ENCODE results near the gene CRYBB1.

The CRYBB1 gene

DNA sequence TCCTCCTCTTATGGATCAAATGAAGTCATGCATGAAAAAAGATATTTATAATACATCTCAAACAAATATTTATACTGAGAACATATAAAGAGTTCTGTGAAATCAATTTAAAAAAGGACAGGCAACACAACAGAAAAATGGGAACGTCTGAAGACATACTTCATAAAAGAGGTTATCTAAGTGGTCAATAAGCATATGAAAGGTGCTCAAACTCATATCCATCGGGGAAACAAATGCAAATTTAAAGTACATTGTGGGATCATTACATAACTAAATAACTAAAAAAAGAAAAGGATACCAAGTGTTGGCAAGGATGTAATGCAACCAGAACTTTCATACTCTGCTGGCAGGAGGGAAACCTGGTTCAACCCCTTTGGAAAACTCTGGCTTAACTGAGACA lies 50.2 kb downstream of the CRYBB1 start:
- H3K36me3 ChIP-seq (replicated peaks; ENCODE audit: low read depth, low read length), result no peaks in the 10 kb centered on the region
- no peaks in the 10 kb centered on the region for H3K4me1 ChIP-seq (ENCODE audit: low read length)

DNA sequence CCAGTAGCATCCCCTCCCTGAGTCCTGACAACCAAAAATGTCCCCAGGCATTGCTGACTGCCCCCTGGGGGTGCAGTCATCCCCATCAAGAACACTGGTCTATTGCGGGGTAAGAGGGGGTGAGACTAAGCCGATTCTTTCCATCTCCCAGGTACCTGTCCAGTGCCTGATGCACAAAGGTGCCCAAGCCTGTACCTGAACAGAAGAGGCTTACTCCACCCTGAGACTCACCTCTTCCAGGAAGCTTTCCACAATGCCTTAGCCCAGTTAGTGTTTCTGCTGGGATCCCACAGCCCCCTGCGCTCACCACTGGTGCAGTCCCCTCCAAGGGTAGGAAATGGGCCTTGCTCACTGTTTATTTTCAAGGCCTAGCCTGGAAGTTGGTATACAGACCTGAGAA lies 50.8 kb downstream of the CRYBB1 start:
- H3K4me1 ChIP-seq (ENCODE audit: low read length), result no peaks in the 10 kb centered on the region
- no peaks in the 10 kb centered on the region for H4K20me1 ChIP-seq (ENCODE audit: insufficient read depth, low read length)

More for the DNA sequence above, 50.2 kb downstream of the CRYBB1 start:
- Histone ChIP-seq H3K79me2 (ENCODE audit: low read length) (no peaks in the 10 kb centered on the region), H3K9me3 (ENCODE audit: insufficient read depth, low read length) (no peaks in the 10 kb centered on the region), H3K27ac (ENCODE audit: low read length) (no peak overlapping the region), H2AFZ (ENCODE audit: low read depth, low read length) (no peak overlapping the region), H3K9ac (ENCODE audit: low read length) (no peak overlapping the region), H3K4me3 (ENCODE audit: low read length) (no peak overlapping the region), H4K20me1 (ENCODE audit: insufficient read depth, low read length) (no peaks in the 10 kb centered on the region), H3K27me3 (ENCODE audit: low read depth, low read length) (no peaks in the 10 kb centered on the region), H3K4me2 (ENCODE audit: low read length) (no peak overlapping the region)
- TF ChIP-seq EZH2phosphoT487 (IDR thresholded peaks at IDR 0.05; ENCODE audit: low read depth), result no peak
- TF ChIP-seq, protein P1, sequence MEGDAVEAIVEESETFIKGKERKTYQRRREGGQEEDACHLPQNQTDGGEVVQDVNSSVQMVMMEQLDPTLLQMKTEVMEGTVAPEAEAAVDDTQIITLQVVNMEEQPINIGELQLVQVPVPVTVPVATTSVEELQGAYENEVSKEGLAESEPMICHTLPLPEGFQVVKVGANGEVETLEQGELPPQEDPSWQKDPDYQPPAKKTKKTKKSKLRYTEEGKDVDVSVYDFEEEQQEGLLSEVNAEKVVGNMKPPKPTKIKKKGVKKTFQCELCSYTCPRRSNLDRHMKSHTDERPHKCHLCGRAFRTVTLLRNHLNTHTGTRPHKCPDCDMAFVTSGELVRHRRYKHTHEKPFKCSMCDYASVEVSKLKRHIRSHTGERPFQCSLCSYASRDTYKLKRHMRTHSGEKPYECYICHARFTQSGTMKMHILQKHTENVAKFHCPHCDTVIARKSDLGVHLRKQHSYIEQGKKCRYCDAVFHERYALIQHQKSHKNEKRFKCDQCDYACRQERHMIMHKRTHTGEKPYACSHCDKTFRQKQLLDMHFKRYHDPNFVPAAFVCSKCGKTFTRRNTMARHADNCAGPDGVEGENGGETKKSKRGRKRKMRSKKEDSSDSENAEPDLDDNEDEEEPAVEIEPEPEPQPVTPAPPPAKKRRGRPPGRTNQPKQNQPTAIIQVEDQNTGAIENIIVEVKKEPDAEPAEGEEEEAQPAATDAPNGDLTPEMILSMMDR (IDR thresholded peaks at IDR 0.05; ENCODE audit: low read depth, low read length), result no peak

DNA sequence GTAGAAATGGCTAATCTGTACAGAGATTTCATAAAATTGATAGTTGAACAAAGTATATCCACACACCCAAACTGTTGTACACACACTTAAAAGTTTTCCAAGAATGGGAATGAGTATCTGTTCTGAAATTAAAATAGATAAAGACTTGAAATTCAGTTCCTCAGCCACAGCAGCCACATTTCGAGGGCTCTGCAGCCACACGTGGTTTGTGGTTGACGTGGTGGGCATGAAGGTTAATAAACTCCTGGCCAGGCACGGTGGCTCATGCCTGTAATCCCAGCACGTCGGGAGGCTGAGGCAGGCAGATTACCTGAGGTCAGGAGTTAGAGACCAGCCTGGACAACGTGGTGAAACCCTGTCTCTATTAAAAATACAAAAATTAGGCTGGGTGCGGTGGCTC lies 51.9 kb downstream of the CRYBB1 start:
- no peak overlapping the region for H3K4me2 ChIP-seq (ENCODE audit: low read length)
- no peaks in the 10 kb centered on the region for H4K20me1 ChIP-seq (ENCODE audit: insufficient read depth, low read length)

More for the DNA sequence above, 50.8 kb downstream of the CRYBB1 start:
- Histone ChIP-seq H3K4me2 (ENCODE audit: low read length) (no peak overlapping the region), H3K27ac (ENCODE audit: low read length) (no peak overlapping the region), H3K4me3 (ENCODE audit: low read length) (no peak overlapping the region), H3K79me2 (ENCODE audit: low read length) (no peaks in the 10 kb centered on the region), H3K9me3 (ENCODE audit: insufficient read depth, low read length) (no peaks in the 10 kb centered on the region), H2AFZ (ENCODE audit: low read depth, low read length) (no peak overlapping the region), H3K9ac (ENCODE audit: low read length) (no peak overlapping the region), H3K36me3 (replicated peaks; ENCODE audit: low read depth, low read length) (no peaks in the 10 kb centered on the region), H3K27me3 (ENCODE audit: low read depth, low read length) (no peaks in the 10 kb centered on the region)
- no peak for TF ChIP-seq EZH2phosphoT487 (IDR thresholded peaks at IDR 0.05; ENCODE audit: low read depth)
- TF ChIP-seq, protein P1 (IDR thresholded peaks at IDR 0.05; ENCODE audit: low read depth, low read length), result no peak

DNA sequence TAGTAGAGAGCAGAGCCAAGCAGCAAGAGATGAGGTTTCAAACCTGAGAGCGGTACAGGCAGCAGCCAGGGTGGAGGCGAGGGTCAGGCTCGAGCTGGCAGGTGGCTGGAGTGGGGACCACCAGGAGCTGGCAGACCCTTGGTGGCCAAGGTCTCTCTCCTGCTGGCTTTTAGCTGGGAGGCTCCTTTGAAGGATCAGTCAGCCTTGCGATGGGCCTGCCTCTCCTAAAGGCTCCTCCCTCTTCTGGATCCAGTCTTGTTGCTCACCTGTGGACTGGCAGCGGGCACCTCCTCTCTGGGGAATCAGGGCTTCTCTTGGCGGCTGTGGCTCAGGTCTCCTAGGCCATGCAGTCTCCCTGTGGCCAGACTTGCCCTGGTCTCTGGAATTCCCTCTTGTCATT lies 52.6 kb downstream of the CRYBB1 start:
- Histone ChIP-seq H3K4me2 (ENCODE audit: low read length) (no peak overlapping the region), H2AFZ (ENCODE audit: low read depth, low read length) (no peak overlapping the region), H3K27me3 (ENCODE audit: low read depth, low read length) (no peaks in the 10 kb centered on the region), H3K27ac (ENCODE audit: low read length) (no peak overlapping the region), H3K9me3 (ENCODE audit: insufficient read depth, low read length) (no peaks in the 10 kb centered on the region), H3K4me1 (ENCODE audit: low read length) (no peaks in the 10 kb centered on the region), H3K36me3 (replicated peaks; ENCODE audit: low read depth, low read length) (no peaks in the 10 kb centered on the region), H3K4me3 (ENCODE audit: low read length) (no peak overlapping the region), H4K20me1 (ENCODE audit: insufficient read depth, low read length) (no peaks in the 10 kb centered on the region), H3K79me2 (ENCODE audit: low read length) (no peaks in the 10 kb centered on the region), H3K9ac (ENCODE audit: low read length) (no peak overlapping the region)
- TF ChIP-seq, protein P1 (IDR thresholded peaks at IDR 0.05; ENCODE audit: low read depth, low read length), result no peak
- TF ChIP-seq EZH2phosphoT487 (IDR thresholded peaks at IDR 0.05; ENCODE audit: low read depth), result no peak

More for the DNA sequence above, 51.9 kb downstream of the CRYBB1 start:
- H3K9ac ChIP-seq (ENCODE audit: low read length), result no peak overlapping the region
- TF ChIP-seq EZH2phosphoT487 (IDR thresholded peaks at IDR 0.05; ENCODE audit: low read depth), result no peak
- H3K4me3 ChIP-seq (ENCODE audit: low read length), result no peak overlapping the region
- H2AFZ ChIP-seq (ENCODE audit: low read depth, low read length), result no peak overlapping the region
- H3K9me3 ChIP-seq (ENCODE audit: insufficient read depth, low read length), result no peaks in the 10 kb centered on the region
- H3K4me1 ChIP-seq (ENCODE audit: low read length), result no peaks in the 10 kb centered on the region
- no peaks in the 10 kb centered on the region for H3K36me3 ChIP-seq (replicated peaks; ENCODE audit: low read depth, low read length)
- no peaks in the 10 kb centered on the region for H3K79me2 ChIP-seq (ENCODE audit: low read length)
- H3K27me3 ChIP-seq (ENCODE audit: low read depth, low read length), result no peaks in the 10 kb centered on the region
- no peak overlapping the region for H3K27ac ChIP-seq (ENCODE audit: low read length)

DNA sequence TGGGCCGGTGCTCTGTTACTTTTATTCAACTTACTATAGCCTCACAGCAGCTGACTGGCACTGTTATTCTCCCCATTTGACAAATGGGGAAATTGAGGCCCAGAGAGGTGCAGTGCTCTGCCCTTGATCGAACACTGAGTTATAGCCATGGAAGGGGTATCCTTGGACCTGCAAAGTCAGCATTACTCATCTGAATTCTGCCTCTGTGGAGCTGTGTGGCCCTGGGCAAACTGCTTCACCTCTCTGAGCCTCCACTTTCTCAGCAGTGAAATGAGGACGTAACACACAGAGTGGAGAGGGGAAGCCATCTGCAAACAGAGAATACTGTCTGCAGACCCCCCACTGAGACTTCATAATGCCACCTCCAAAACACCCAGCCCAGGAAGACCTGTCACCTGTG lies 53.2 kb downstream of the CRYBB1 start:
- TF ChIP-seq, protein P1 (IDR thresholded peaks at IDR 0.05; ENCODE audit: low read depth, low read length), result no peak
- no peak for TF ChIP-seq EZH2phosphoT487 (IDR thresholded peaks at IDR 0.05; ENCODE audit: low read depth)
- no peaks in the 10 kb centered on the region for H3K36me3 ChIP-seq (replicated peaks; ENCODE audit: low read depth, low read length)
- no peak overlapping the region for H3K4me2 ChIP-seq (ENCODE audit: low read length)
- no peak overlapping the region for H3K27ac ChIP-seq (ENCODE audit: low read length)
- H3K4me3 ChIP-seq (ENCODE audit: low read length), result no peak overlapping the region
- H3K4me1 ChIP-seq (ENCODE audit: low read length), result no peaks in the 10 kb centered on the region
- no peaks in the 10 kb centered on the region for H3K9me3 ChIP-seq (ENCODE audit: insufficient read depth, low read length)
- no peak overlapping the region for H3K9ac ChIP-seq (ENCODE audit: low read length)
- H2AFZ ChIP-seq (ENCODE audit: low read depth, low read length), result no peak overlapping the region
- H4K20me1 ChIP-seq (ENCODE audit: insufficient read depth, low read length), result no peaks in the 10 kb centered on the region
- H3K27me3 ChIP-seq (ENCODE audit: low read depth, low read length), result no peaks in the 10 kb centered on the region
- H3K79me2 ChIP-seq (ENCODE audit: low read length), result no peaks in the 10 kb centered on the region
